ENCODE measurements around the gene DMGDH. TPM values are rescaled to one million over a fixed set of nuclear protein-coding genes. Genes with fewer than 3 reads are reported as not detected.

DMGDH gene
- total RNA-seq, result 11.6 and 15.1 TPM in 2 replicates

DNA sequence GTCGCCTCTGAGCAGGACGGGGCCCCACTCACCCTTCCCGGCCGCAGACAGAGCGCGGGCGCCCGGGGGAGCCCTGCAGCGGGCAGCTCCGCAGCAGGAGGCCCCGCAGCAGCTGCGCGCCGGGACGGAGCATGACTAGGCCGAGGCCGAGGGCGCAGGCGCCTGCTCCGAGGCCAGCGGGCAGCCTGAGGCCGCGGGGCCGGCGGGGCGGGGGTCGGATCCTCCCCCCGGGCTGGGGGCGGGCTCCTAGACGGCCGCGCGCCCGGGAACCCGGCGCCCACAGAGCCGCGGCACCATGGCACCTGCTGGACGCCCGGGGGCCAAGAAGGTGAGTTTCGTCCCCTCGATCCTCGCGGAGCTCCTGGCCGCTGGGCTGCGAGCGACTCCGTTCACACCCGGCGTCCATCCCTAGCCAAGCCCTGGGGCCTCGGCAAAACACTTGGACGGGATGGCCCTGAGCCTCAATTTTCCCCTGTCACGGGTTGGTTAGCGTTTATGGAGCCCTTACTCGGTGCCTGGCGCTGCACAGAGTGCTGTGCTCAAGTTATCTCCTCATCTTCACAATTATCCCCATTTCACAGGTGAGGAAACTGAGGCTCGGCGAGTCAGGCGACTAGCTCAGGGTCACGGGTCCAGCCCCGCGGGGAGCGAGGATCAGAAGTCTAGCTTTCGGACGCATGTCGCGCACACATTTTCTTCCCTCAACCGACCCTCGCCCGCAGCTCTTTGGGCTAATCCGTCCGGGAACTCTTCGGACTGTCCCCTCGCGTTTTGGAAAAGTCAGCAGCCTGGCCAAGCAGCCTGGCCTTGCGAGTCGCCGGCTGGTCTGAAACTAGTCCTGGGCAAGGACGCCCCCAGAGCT lies at the start of gene DMGDH, which contains the start of gene BHMT2:
DMGDH (minus strand) TSS at position 187 of the 862 bp plus-strand sequence; CDS start at position 133, 54 bp downstream.
BHMT2 (plus strand) TSS at position 280 of the 862 bp plus-strand sequence; CDS start at position 296, 16 bp downstream.
- FAIRE-seq (no peak), DNase-seq (ENCODE audit: low read depth) (no peak)
- TF ChIP-seq, protein P1, sequence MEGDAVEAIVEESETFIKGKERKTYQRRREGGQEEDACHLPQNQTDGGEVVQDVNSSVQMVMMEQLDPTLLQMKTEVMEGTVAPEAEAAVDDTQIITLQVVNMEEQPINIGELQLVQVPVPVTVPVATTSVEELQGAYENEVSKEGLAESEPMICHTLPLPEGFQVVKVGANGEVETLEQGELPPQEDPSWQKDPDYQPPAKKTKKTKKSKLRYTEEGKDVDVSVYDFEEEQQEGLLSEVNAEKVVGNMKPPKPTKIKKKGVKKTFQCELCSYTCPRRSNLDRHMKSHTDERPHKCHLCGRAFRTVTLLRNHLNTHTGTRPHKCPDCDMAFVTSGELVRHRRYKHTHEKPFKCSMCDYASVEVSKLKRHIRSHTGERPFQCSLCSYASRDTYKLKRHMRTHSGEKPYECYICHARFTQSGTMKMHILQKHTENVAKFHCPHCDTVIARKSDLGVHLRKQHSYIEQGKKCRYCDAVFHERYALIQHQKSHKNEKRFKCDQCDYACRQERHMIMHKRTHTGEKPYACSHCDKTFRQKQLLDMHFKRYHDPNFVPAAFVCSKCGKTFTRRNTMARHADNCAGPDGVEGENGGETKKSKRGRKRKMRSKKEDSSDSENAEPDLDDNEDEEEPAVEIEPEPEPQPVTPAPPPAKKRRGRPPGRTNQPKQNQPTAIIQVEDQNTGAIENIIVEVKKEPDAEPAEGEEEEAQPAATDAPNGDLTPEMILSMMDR (IDR thresholded peaks at IDR 0.05; ENCODE audit: insufficient read depth, low read length, severe bottlenecking), result no peak
- no peak within 1 kb of the TSS for H3K4me3 ChIP-seq (ENCODE audit: low read depth, low read length)
- H3K36me3 ChIP-seq (ENCODE audit: control insufficient read depth, insufficient read depth, low read length), result no peaks in the 10 kb centered on the region
- H3K27me3 ChIP-seq (ENCODE audit: control insufficient read depth, insufficient read depth, low read length), result no peaks in the 10 kb centered on the region

DNA sequence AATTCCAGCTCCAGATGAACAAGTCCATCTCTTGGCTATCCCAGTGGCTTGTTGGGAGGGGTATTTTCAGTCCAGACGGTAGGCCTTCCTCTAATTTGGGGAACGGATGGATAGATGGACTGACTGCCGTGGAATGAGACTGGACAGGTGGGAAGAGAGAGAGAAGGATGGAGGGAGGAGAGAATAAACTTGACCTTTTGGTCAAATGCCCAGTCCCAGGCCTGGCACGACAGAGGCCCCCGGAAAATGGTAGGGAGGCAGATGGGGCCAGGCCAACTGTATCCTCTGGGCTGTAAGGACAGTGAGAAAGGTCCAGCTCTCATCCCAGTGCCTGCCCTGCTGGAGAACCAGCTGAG lies 43.2 kb upstream of the DMGDH start:
- TF ChIP-seq, protein P1 (IDR thresholded peaks at IDR 0.05; ENCODE audit: insufficient read depth, low read length, severe bottlenecking), result no peak
- DNase-seq (ENCODE audit: low read depth) (no peak), FAIRE-seq (no peak)
- H3K36me3 ChIP-seq (ENCODE audit: control insufficient read depth, insufficient read depth, low read length), result no peaks in the 10 kb centered on the region
- peaks cover 6% of the 10 kb centered on the region for H3K27me3 ChIP-seq (ENCODE audit: control insufficient read depth, insufficient read depth, low read length)
- H3K4me3 ChIP-seq (ENCODE audit: low read depth, low read length), result no peak overlapping the region

GRCh38 chr5:79111960-79112702 lies 42.7 kb upstream of the DMGDH start:
- FAIRE-seq, result no peak
- peaks cover 6% of the 10 kb centered on the region for H3K27me3 ChIP-seq (ENCODE audit: control insufficient read depth, insufficient read depth, low read length)

GRCh38 chr5:79111387-79111959 lies 42.0 kb upstream of the DMGDH start, which contains the start of gene BHMT:
BHMT (plus strand) TSS chr5:79111809; CDS start chr5:79111886, 77 bp downstream.
- Histone ChIP-seq H3K27me3 (ENCODE audit: control insufficient read depth, insufficient read depth, low read length) (peaks cover 6% of the 10 kb centered on the region), H3K36me3 (ENCODE audit: control insufficient read depth, insufficient read depth, low read length) (no peaks in the 10 kb centered on the region), H3K4me3 (ENCODE audit: low read depth, low read length) (no peak within 1 kb of the TSS)
- TF ChIP-seq, protein P1 (IDR thresholded peaks at IDR 0.05; ENCODE audit: insufficient read depth, low read length, severe bottlenecking), result no peak
- DNase-seq (ENCODE audit: low read depth), result no peak
- no peak for FAIRE-seq

More at GRCh38 chr5:79111960-79112702, 42.7 kb upstream of the DMGDH start:
- TF ChIP-seq, protein P1 (IDR thresholded peaks at IDR 0.05; ENCODE audit: insufficient read depth, low read length, severe bottlenecking), result no peak
- no peaks in the 10 kb centered on the region for H3K36me3 ChIP-seq (ENCODE audit: control insufficient read depth, insufficient read depth, low read length)
- no peak for DNase-seq (ENCODE audit: low read depth)
- no peak overlapping the region for H3K4me3 ChIP-seq (ENCODE audit: low read depth, low read length)

DNA sequence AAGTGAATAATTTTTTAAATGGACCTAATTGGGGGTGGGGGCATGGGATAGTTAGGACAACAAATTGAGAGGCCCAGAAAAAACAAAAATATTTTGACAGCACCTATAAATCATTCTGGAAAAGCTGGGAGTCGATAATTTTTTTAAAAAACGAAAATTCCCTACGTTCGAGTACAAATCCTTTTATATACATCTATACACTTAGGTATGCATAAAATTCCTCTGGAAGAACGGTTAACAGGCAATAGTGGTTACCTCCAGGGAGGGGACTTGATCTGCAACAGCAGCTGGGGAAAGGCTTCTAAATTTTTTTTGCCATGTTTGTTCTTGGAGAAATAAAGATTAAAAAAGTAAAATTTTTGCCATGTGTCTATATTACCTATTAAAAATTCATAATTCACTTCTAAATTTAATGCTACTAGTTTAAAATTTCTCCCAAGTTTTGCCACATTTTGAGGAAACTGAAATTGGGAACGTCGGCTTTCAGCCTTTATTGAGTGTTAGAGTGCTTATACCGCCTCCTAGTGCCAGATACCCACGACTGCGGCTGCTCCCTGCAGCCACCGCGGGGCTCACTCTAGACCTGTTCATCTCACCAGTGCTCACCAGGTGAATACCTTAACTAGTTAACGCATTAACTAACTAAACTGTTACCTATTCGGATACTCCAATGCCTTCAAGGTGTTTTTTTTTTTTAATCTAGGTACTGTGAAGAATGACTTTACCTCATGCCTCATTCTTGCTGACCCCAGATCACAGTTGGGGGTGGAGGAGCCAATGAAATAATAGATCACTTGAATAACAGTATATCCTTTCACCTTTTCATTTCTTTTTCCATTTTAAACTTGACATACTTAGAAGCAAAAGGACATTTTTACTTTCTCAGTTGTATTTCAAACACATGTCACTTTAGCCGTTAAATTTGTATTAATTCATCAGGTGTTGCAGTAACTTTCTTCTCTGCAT lies 40.3 kb upstream of the DMGDH start:
- no peak for FAIRE-seq
- H3K36me3 ChIP-seq (ENCODE audit: control insufficient read depth, insufficient read depth, low read length), result no peaks in the 10 kb centered on the region
- no peak overlapping the region for H3K4me3 ChIP-seq (ENCODE audit: low read depth, low read length)
- no peak for DNase-seq (ENCODE audit: low read depth)
- peaks cover 6% of the 10 kb centered on the region for H3K27me3 ChIP-seq (ENCODE audit: control insufficient read depth, insufficient read depth, low read length)
- TF ChIP-seq, protein P1 (IDR thresholded peaks at IDR 0.05; ENCODE audit: insufficient read depth, low read length, severe bottlenecking), result peak; percentile 22
